Bronchial epithelial cell (primary cell): Measurements from ENCODE around the gene HDAC10. TPM values are rescaled to one million over a fixed set of nuclear protein-coding genes. Genes with fewer than 3 reads are reported as not detected.

Source experiments
- DNase-seq: peaks from one replicate; pipeline ENCODE4 v3.0.0-alpha.2; 2010; ENCODE audit warnings: low read depth
- FAIRE-seq: peaks from 2 replicates; lab custom pipeline; 2011; peaks lifted over from hg19 to GRCh38; lab: Jason Lieb, UNC
- H3K27me3 ChIP-seq: 2 replicates; pipeline ENCODE4 v1.5.1; 2011; ENCODE audit warnings: low read length; ENCODE audit not compliant: control insufficient read depth, insufficient read depth
- H3K36me3 ChIP-seq: 2 replicates; pipeline ENCODE4 v1.5.1; 2011; ENCODE audit warnings: low read length; ENCODE audit not compliant: control insufficient read depth, insufficient read depth
- H3K4me3 ChIP-seq: 2 replicates; pipeline ENCODE4 v1.5.1; 2011; ENCODE audit warnings: mild to moderate bottlenecking, low read depth, low read length, control low read depth
- CTCF ChIP-seq: IDR thresholded peaks from 2 replicates; pipeline ENCODE4 v1.5.1; 2011; ENCODE audit warnings: mild to moderate bottlenecking, moderate library complexity, low read length, control low read depth, inconsistent platforms; ENCODE audit not compliant: insufficient read depth, severe bottlenecking
- total RNA-seq: library from RNA; depleted of rRNA; stranded (reverse); fragments of >200 nt; gene quantifications from 2 replicates; pipeline ENCODE4 v1.2.1, GENCODE V29; 2014

The HDAC10 gene
- total RNA-seq, 1 donor from 2014 or later = 9.7 TPM

DNA sequence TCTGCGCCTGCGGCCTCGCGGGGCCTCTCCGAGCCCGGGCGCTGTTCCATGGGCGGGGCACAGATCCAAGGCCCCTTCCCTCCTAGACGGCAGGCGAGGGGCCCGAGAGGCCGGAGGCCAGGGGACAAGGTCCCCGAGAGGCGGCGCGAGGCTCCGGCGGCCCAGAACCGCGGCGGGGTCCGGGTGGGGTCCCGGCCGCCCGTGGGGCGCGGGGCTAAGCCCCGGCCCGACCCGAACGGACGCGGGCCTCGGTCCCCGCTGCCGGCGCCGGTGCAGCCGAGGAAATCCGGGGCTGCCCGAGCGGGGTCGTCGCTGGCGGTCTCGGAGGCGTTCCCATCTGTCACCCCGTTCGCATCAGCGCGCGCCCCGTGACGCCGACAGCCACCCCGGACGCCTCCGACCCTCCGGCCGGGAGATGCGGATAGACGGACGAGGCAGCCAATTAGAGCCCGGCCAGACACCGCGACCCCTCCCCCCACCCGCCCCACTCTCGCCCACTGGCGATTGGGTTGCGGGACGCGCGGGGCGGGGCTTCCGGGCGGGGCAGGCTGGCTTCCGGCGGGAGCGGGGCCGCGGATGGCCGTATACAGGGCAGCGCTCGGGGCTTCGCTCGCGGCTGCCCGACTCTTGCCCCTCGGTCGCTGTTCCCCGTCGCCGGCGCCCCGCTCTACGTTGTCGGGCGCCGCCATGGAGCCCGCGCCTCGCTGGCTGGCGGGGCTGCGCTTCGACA is 50.4 kb downstream of the HDAC10 start, which contains the start of gene SELENOO:
Gene SELENOO, plus strand, starts transcription at position 551 of the 730 bp plus-strand sequence. Its CDS starts 26 bp downstream, at position 577.
- Histone ChIP-seq H3K36me3 (peaks cover 8% of the 10 kb centered on the region), H3K27me3 (no peaks in the 10 kb centered on the region), H3K4me3 (peak within 1 kb of the TSS; percentile 63)
- FAIRE-seq (no peak), DNase-seq (peak; percentile 63)
- no peak for TF ChIP-seq CTCF

- no peak for FAIRE-seq
- no peak for TF ChIP-seq CTCF
- H3K36me3 ChIP-seq = peaks cover 11% of the 10 kb centered on the region
- H3K4me3 ChIP-seq = peak overlapping the region; percentile 63
- H3K27me3 ChIP-seq = no peaks in the 10 kb centered on the region
- DNase-seq = no peak
These were observed 51.1 kb downstream of the HDAC10 start for GRCh38 chr22:50199829-50200460.

DNA sequence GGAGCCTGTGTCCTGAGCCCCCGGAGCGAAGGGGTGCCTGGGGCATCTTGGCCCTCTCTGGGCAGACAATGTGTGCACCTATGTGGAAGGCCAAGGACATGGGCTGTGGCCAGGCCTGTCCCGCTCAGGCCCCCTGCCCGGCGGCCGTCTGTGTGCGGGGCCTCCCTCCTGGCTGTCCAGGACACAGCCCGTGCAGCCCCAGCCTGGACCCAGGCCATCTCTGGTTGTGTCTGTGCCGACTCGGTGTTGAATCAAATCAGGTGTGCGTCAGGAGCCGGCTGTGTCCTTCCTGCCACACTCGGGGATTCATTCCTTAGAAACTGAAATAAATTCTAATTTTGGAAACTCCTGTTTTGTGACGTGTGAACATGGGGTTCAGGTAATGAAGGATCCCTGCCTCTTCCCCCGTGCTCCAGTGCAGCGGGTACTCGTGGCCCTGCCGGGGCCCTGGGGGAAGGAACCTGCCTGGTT is 51.8 kb downstream of the HDAC10 start:
- DNase-seq = no peak

DNA sequence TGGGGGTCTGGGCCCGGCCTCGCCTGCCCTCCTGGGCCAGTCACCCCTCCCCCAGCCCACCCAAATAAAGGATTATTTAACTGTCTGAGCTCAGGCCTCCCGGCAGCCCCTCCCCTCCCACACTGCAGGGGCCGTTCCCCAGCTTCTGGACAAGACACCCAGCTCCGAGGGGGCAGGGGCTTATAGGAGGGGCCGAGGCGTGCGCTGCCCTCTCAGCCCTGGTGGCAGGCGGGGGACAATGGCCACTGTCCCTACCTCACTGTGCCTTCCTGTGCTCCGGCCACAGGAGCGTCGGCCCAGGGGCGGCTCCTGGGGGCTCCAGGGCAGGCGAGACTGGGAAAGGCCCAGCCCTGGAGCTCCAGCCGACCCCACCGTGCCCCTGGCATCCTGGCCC is 52.4 kb downstream of the HDAC10 start:
- Histone ChIP-seq H3K27me3 (no peaks in the 10 kb centered on the region), H3K36me3 (peaks cover 21% of the 10 kb centered on the region), H3K4me3 (no peak overlapping the region)
- DNase-seq = no peak
- no peak for TF ChIP-seq CTCF
- FAIRE-seq = no peak

More for the DNA sequence above, 51.8 kb downstream of the HDAC10 start:
- H3K27me3 ChIP-seq = no peaks in the 10 kb centered on the region
- peaks cover 16% of the 10 kb centered on the region for H3K36me3 ChIP-seq
- H3K4me3 ChIP-seq = no peak overlapping the region
- FAIRE-seq = no peak
- no peak for TF ChIP-seq CTCF

- H3K36me3 ChIP-seq = peaks cover 26% of the 10 kb centered on the region
- DNase-seq (no peak), FAIRE-seq (no peak)
- no peak overlapping the region for H3K4me3 ChIP-seq
- no peak for TF ChIP-seq CTCF
- H3K27me3 ChIP-seq = no peaks in the 10 kb centered on the region
These were observed 53.0 kb downstream of the HDAC10 start for GRCh38 chr22:50197856-50198623.
